ENCODE data around the gene PLCH1.

PLCH1 gene

DNA sequence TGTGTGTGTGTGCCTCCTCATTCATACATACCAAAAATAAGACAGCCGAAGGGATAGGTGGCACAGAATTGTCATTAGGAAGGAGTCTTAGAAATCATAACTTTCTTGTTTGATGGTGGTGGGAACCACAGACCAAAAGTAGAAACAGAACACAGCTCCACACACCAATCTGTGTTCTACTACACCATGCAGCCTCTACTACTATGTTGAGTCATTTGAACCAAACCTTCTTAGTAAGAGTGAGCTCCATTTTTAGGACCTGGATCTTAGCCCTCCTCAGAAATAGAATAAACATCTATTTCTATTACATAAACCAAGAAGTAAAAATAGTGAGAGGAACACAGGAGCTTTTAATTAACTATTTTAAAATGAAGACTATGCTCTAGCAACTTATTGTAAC, 27.9 kb upstream of the PLCH1 start (continued):
- TF ChIP-seq ZNF114 (tag by site-specific recombination; IDR thresholded peaks at IDR 0.05) (no peak), GLI4 (tag by site-specific recombination; IDR thresholded peaks at IDR 0.05) (no peak), ZNF585B (tag by site-specific recombination; IDR thresholded peaks at IDR 0.05) (no peak), ZNF548 (tag by site-specific recombination; IDR thresholded peaks at IDR 0.05) (no peak), CTCF (tag by site-specific recombination; IDR thresholded peaks at IDR 0.05) (no peak), HOXC10 (CRISPR knock-in tag; IDR thresholded peaks at IDR 0.05) (no peak), ZNF394 (tag by site-specific recombination; IDR thresholded peaks at IDR 0.05; ENCODE audit: borderline replicate concordance) (no peak)
- TF ChIP-seq, protein P1, sequence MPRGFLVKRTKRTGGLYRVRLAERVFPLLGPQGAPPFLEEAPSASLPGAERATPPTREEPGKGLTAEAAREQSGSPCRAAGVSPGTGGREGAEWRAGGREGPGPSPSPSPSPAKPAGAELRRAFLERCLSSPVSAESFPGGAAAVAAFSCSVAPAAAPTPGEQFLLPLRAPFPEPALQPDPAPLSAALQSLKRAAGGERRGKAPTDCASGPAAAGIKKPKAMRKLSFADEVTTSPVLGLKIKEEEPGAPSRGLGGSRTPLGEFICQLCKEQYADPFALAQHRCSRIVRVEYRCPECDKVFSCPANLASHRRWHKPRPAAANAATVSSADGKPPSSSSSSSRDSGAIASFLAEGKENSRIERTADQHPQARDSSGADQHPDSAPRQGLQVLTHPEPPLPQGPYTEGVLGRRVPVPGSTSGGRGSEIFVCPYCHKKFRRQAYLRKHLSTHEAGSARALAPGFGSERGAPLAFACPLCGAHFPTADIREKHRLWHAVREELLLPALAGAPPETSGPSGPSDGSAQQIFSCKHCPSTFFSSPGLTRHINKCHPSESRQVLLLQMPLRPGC (tag by site-specific recombination; IDR thresholded peaks at IDR 0.05), result no peak
- TF ChIP-seq, protein P2, sequence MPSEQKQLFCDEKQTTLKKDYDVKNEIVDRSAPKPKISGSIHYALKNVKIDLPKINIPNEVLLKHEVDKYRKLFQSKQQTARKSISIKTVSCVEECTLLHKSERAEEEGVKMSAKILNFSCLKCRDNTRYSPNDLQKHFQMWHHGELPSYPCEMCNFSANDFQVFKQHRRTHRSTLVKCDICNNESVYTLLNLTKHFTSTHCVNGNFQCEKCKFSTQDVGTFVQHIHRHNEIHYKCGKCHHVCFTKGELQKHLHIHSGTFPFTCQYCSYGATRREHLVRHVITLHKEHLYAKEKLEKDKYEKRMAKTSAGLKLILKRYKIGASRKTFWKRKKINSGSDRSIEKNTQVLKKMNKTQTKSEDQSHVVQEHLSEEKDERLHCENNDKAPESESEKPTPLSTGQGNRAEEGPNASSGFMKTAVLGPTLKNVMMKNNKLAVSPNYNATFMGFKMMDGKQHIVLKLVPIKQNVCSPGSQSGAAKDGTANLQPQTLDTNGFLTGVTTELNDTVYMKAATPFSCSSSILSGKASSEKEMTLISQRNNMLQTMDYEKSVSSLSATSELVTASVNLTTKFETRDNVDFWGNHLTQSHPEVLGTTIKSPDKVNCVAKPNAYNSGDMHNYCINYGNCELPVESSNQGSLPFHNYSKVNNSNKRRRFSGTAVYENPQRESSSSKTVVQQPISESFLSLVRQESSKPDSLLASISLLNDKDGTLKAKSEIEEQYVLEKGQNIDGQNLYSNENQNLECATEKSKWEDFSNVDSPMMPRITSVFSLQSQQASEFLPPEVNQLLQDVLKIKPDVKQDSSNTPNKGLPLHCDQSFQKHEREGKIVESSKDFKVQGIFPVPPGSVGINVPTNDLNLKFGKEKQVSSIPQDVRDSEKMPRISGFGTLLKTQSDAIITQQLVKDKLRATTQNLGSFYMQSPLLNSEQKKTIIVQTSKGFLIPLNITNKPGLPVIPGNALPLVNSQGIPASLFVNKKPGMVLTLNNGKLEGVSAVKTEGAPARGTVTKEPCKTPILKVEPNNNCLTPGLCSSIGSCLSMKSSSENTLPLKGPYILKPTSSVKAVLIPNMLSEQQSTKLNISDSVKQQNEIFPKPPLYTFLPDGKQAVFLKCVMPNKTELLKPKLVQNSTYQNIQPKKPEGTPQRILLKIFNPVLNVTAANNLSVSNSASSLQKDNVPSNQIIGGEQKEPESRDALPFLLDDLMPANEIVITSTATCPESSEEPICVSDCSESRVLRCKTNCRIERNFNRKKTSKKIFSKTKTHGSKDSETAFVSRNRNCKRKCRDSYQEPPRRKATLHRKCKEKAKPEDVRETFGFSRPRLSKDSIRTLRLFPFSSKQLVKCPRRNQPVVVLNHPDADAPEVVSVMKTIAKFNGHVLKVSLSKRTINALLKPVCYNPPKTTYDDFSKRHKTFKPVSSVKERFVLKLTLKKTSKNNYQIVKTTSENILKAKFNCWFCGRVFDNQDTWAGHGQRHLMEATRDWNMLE (tag by site-specific recombination; conservative IDR thresholded peaks at IDR 0.05; ENCODE audit: low read depth), result no peak

GRCh38 chr3:155771126-155771525, 26.3 kb upstream of the PLCH1 start:
- no peak overlapping the region for H3K27ac ChIP-seq (ENCODE audit: extremely low read depth, low read depth, low read length)
- peaks cover 0 to 20% of the 10 kb centered on the region in 2 experiments; a peak in 2 of 3 replicates for H3K36me3 ChIP-seq (ENCODE audit: control insufficient read depth in 2 of 2, insufficient read depth in 1 of 2, low read length in 2 of 2)
- POLR2A ChIA-PET, result no interaction called here
- no peak overlapping the region for H3K4me3 ChIP-seq (ENCODE audit: low read depth, low read length)
- TF ChIP-seq ZNF133 (tag by site-specific recombination; IDR thresholded peaks at IDR 0.05) (no peak), ZFP69B (tag by site-specific recombination; IDR thresholded peaks at IDR 0.05) (no peak), ZNF544 (tag by site-specific recombination; IDR thresholded peaks at IDR 0.05) (no peak), ZNF221 (tag by site-specific recombination; IDR thresholded peaks at IDR 0.05; ENCODE audit: borderline replicate concordance) (no peak), ZXDB (tag by site-specific recombination; IDR thresholded peaks at IDR 0.05) (no peak), ZNF830 (tag by site-specific recombination; IDR thresholded peaks at IDR 0.05; ENCODE audit: low read depth) (no peak), ZNF558 (tag by site-specific recombination; IDR thresholded peaks at IDR 0.05) (no peak), ZNF114 (tag by site-specific recombination; IDR thresholded peaks at IDR 0.05) (no peak), PRDM2 (tag by site-specific recombination; IDR thresholded peaks at IDR 0.05; ENCODE audit: borderline replicate concordance) (no peak), ZNF155 (tag by site-specific recombination; IDR thresholded peaks at IDR 0.05) (no peak), ZFP3 (tag by site-specific recombination; IDR thresholded peaks at IDR 0.05; ENCODE audit: low read depth) (no peak), ZBTB20 (tag by site-specific recombination; IDR thresholded peaks at IDR 0.05) (no peak)
- TF ChIP-seq, protein P3, sequence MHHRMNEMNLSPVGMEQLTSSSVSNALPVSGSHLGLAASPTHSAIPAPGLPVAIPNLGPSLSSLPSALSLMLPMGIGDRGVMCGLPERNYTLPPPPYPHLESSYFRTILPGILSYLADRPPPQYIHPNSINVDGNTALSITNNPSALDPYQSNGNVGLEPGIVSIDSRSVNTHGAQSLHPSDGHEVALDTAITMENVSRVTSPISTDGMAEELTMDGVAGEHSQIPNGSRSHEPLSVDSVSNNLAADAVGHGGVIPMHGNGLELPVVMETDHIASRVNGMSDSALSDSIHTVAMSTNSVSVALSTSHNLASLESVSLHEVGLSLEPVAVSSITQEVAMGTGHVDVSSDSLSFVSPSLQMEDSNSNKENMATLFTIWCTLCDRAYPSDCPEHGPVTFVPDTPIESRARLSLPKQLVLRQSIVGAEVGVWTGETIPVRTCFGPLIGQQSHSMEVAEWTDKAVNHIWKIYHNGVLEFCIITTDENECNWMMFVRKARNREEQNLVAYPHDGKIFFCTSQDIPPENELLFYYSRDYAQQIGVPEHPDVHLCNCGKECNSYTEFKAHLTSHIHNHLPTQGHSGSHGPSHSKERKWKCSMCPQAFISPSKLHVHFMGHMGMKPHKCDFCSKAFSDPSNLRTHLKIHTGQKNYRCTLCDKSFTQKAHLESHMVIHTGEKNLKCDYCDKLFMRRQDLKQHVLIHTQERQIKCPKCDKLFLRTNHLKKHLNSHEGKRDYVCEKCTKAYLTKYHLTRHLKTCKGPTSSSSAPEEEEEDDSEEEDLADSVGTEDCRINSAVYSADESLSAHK (tag by site-specific recombination; IDR thresholded peaks at IDR 0.05), result no peak
- CTCF ChIA-PET, result no interaction called here
- no peaks in the 10 kb centered on the region for H3K9me3 ChIP-seq (ENCODE audit: control insufficient read depth, insufficient read depth, low read depth, low read length)
- H3K4me1 ChIP-seq (ENCODE audit: control insufficient read depth, insufficient read depth, low read length), result no peaks in the 10 kb centered on the region
